Uterus (tissue), 2 donors: Measurements from ENCODE around the gene C2orf78.

Experiments
- POLR2A ChIP-seq, 2 donors: fragments of 450-650 bp; IDR thresholded peaks; one replicate each; pipeline ENCODE4 v1.6.1; 2016; ENCODE audit warnings: antibody characterized with exemption in 2 of 2, mild to moderate bottlenecking in 1 of 2, moderate library complexity in 1 of 2
- TF ChIP-seq, protein P1 (sequence below), 4 experiments: fragments of 200-600 bp in 2 of 4; fragments of 450-650 bp in 2 of 4; sonication (generic) in 2 of 4; IDR thresholded peaks; one replicate each; pipeline ENCODE4 v1.5.1; 2016 to 2019; ENCODE audit warnings: antibody characterized with exemption in 4 of 4, mild to moderate bottlenecking in 2 of 4, moderate library complexity in 1 of 4

DNA sequence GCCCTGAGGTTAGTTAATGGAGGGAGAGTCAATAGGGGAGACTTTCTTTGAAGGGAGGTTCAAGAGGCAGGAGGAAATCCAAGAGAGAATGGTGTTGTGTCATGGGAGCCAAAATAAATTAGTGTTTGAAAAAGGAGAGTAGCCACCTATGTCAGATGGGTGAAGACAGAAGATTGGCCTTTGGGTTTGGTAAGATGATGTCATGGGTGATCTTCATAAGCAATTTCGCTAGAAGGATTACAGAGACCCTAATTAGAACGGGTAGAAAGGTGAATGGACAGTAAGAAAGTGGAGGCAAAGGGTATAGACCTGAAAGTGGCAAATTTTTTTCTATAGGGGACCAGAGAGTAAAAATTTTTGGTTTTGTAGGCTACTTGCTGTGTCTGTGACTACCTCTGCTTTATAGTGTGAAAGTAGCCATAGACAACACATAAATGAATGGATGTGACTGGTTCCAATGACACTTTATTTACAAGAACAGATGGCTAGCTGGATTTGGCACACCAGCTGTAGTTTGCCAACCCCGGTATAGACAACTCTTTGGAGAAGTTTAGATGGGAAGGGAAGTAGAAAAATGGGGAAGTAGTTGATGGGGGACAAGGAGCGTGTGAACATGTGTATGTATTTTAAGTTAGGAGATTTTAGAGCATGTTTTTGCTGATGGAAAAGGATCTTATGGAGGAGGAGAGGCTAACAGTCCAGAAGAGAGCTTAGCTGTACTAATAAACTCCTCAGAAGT lies 54.0 kb downstream of the C2orf78 start:
- TF ChIP-seq POLR2A (IDR thresholded peaks at IDR 0.05), result no peak
- TF ChIP-seq, protein P1, sequence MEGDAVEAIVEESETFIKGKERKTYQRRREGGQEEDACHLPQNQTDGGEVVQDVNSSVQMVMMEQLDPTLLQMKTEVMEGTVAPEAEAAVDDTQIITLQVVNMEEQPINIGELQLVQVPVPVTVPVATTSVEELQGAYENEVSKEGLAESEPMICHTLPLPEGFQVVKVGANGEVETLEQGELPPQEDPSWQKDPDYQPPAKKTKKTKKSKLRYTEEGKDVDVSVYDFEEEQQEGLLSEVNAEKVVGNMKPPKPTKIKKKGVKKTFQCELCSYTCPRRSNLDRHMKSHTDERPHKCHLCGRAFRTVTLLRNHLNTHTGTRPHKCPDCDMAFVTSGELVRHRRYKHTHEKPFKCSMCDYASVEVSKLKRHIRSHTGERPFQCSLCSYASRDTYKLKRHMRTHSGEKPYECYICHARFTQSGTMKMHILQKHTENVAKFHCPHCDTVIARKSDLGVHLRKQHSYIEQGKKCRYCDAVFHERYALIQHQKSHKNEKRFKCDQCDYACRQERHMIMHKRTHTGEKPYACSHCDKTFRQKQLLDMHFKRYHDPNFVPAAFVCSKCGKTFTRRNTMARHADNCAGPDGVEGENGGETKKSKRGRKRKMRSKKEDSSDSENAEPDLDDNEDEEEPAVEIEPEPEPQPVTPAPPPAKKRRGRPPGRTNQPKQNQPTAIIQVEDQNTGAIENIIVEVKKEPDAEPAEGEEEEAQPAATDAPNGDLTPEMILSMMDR (IDR thresholded peaks at IDR 0.05), result no peak
